Central memory CD8-positive, alpha-beta T cell (primary cell): ENCODE results near the gene TCERG1L.
"Not testable (repeated sequence)": the region's sequence is repeated elsewhere in the genome, so short reads cannot be mapped to it uniquely, and the experiment has no call there.

ENCODE experiments used
- ATAC-seq: fragments of 150-1000 bp; cut with Tn5 transposase; replicated peaks from 2 replicates; pipeline ENCODE4 v1.10.0; 2022; ENCODE audit warnings: mild to moderate bottlenecking, moderate FRiP score, moderate number of reproducible peaks; ENCODE audit not compliant: poor library complexity, severe bottlenecking; ENCODE audit errors: extremely low read depth
- DNase-seq, 2 donors: peaks; one replicate each; pipeline ENCODE4 v3.0.0; 2021; ENCODE audit warnings: low spot score in 2 of 2
- H3K27ac Mint-ChIP-seq: one replicate; pipeline ENCODE4 v1.8.0; 2022; ENCODE audit warnings: low read depth, mild to moderate bottlenecking, moderate library complexity, mixed read lengths
- H3K27me3 Mint-ChIP-seq: one replicate; pipeline ENCODE4 v1.8.0; 2022; ENCODE audit warnings: mixed read lengths
- H3K36me3 Mint-ChIP-seq: one replicate; pipeline ENCODE4 v1.8.0; 2022; ENCODE audit warnings: mild to moderate bottlenecking, moderate library complexity, mixed read lengths; ENCODE audit not compliant: insufficient read depth
- H3K4me1 Mint-ChIP-seq: one replicate; pipeline ENCODE4 v1.8.0; 2022; ENCODE audit warnings: mixed read lengths
- H3K4me3 Mint-ChIP-seq: one replicate; pipeline ENCODE4 v1.8.0; 2022; ENCODE audit warnings: mild to moderate bottlenecking, moderate library complexity, mixed read lengths
- H3K9me3 Mint-ChIP-seq: one replicate; pipeline ENCODE4 v1.8.0; 2022; ENCODE audit warnings: mixed read lengths

TCERG1L gene

GRCh38 chr10:131184503-131184902 is 127.0 kb downstream of the TCERG1L start:
- no peaks in the 10 kb centered on the region for H3K4me1 Mint-ChIP-seq
- peaks cover 7% of the 10 kb centered on the region for H3K9me3 Mint-ChIP-seq
- no peaks in the 10 kb centered on the region for H3K27me3 Mint-ChIP-seq
- DNase-seq (no peak), ATAC-seq (no peak)
- no peaks in the 10 kb centered on the region for H3K36me3 Mint-ChIP-seq
- no peak overlapping the region for H3K4me3 Mint-ChIP-seq
- no peak overlapping the region for H3K27ac Mint-ChIP-seq

- Mint-ChIP-seq H3K36me3 (no peaks in the 10 kb centered on the region), H3K4me3 (no peak overlapping the region)
These were observed 127.9 kb downstream of the TCERG1L start for GRCh38 chr10:131183546-131184045.

GRCh38 chr10:131181456-131181855 is 130.1 kb downstream of the TCERG1L start:
- Mint-ChIP-seq H3K4me3 (no peak overlapping the region), H3K9me3 (peaks cover 7% of the 10 kb centered on the region), H3K36me3 (no peaks in the 10 kb centered on the region), H3K27me3 (no peaks in the 10 kb centered on the region), H3K27ac (no peak overlapping the region), H3K4me1 (no peaks in the 10 kb centered on the region)
- ATAC-seq, result no peak
- no peak for DNase-seq

More at GRCh38 chr10:131183546-131184045, 127.9 kb downstream of the TCERG1L start:
- peaks cover 7% of the 10 kb centered on the region for H3K9me3 Mint-ChIP-seq
- ATAC-seq (no peak), DNase-seq (no peak)
- no peaks in the 10 kb centered on the region for H3K4me1 Mint-ChIP-seq
- H3K27me3 Mint-ChIP-seq, result no peaks in the 10 kb centered on the region
- no peak overlapping the region for H3K27ac Mint-ChIP-seq

GRCh38 chr10:131180740-131181415 is 130.6 kb downstream of the TCERG1L start:
- no peaks in the 10 kb centered on the region for H3K36me3 Mint-ChIP-seq
- ATAC-seq (no peak), DNase-seq (no peak)
- peaks cover 7% of the 10 kb centered on the region for H3K9me3 Mint-ChIP-seq
- H3K4me3 Mint-ChIP-seq, result no peak overlapping the region
- H3K4me1 Mint-ChIP-seq, result no peaks in the 10 kb centered on the region
- H3K27ac Mint-ChIP-seq, result no peak overlapping the region
- no peaks in the 10 kb centered on the region for H3K27me3 Mint-ChIP-seq

- Mint-ChIP-seq H3K4me3 (no peak overlapping the region), H3K4me1 (no peaks in the 10 kb centered on the region), H3K27ac (no peak overlapping the region), H3K9me3 (peaks cover 12% of the 10 kb centered on the region), H3K27me3 (no peaks in the 10 kb centered on the region), H3K36me3 (no peaks in the 10 kb centered on the region)
- ATAC-seq, result no peak
- no peak for DNase-seq
These were observed 131.4 kb downstream of the TCERG1L start for GRCh38 chr10:131180086-131180485.

DNA sequence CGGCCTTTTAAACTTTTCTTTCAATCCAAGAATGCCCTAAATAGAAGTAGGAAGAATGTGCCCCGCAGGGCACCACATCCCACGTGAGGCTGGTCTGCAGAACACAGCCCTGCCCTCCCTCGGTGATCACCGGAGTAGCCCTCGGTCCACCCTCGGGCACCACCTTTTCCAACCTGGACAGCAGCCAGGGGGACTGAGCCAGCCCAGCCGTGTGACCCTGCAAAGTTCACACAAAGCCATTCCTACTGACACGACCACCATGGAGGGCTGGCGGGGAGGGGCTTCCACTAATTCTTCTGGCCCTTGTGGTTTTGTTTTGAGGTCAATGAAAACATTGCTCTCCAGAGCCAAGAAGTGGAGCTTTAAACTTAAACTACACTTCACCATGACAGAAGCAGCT is 132.2 kb downstream of the TCERG1L start:
- no peak for ATAC-seq
- no peaks in the 10 kb centered on the region for H3K27me3 Mint-ChIP-seq

DNA sequence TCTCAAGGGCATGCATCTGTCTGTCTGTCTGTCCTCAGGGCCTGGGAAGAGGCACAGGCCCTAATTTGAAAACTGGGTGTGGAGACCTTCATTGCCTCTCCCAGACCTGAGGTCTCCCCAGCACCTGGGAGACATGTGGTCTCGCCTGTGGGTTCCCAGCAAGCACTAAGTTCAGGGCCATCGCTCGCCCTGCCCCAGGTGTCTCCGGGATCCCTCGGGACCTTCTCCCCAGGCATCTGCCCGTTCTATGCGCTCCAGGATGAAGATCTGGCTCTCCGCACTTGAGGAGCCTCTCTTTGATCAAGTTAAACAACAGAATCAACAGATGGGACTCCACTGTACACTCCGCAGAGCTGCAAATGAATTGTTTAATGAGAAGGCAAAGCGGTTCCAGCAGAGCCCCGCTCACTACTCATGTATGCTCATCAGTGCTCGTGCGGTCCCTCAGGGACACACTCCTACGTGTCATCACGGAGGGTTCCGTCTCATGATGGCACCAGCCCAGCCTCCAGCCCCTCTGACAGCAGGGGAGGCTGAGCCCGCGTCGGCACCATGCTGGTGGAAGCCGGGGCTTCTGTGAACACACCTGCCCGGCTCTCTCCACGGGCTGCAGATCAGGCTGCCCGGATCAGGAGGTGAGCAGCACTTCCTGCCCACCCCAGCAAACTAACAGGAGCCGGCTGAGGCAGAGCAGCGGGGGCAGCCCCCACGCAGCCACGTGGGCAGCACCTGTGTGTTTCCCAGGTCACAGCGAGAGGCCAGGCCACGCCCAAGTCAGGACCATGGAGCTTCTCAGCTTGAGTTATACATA is 132.8 kb downstream of the TCERG1L start:
- no peaks in the 10 kb centered on the region for H3K36me3 Mint-ChIP-seq
- H3K27ac Mint-ChIP-seq, result no peak overlapping the region
- no peak for ATAC-seq
- no peaks in the 10 kb centered on the region for H3K27me3 Mint-ChIP-seq
- no peaks in the 10 kb centered on the region for H3K4me1 Mint-ChIP-seq
- H3K4me3 Mint-ChIP-seq, result no peak overlapping the region
- H3K9me3 Mint-ChIP-seq, result peaks cover 7% of the 10 kb centered on the region
- DNase-seq, result no peak

More for the DNA sequence above, 132.2 kb downstream of the TCERG1L start:
- no peaks in the 10 kb centered on the region for H3K4me1 Mint-ChIP-seq
- H3K36me3 Mint-ChIP-seq, result no peaks in the 10 kb centered on the region
- H3K9me3 Mint-ChIP-seq, result peaks cover 12% of the 10 kb centered on the region
- no peak overlapping the region for H3K27ac Mint-ChIP-seq
- no peak for DNase-seq
- no peak overlapping the region for H3K4me3 Mint-ChIP-seq

DNA sequence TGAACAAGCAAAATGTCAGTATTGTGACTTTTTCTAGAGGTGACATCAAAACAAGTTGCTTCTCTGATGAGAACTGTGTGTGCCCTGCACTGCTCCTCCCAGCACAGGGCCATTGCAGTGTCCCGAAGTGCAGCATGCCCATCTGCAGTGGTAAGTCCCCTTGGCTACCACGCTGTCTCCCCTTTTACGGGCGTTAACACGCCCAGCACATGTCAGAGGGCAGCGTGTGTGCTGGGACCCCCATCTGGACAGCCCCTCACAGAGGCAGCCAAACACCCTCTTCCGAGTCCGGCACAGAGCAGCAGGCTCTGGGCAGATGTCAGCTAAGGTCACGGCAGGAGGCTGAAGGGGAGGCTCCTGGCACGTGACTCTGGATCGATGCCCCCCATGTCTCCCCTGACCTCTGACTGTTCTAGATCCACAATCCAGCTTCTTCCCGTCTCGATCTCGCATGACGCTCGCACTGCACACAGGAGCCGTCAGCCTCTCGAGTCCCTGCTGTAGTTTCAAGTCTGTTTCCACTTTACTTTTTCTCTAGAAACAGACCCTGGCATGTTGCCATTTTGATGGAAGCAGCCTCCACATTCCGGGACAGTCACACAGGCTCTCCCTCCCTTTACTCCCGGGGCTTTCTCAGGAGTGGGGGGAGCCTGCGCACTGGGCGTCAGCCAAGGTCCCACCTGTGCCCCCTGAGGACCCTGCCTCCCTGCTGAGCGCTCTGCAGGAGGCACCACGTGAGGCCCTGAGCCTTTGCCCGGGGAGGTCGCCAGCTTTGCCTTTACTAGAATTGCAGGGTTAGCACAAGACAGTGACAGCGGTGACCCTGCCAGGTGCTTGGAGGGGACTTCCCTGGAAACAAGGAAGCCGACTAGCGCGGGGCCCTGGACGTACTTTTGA is 133.8 kb downstream of the TCERG1L start:
- Mint-ChIP-seq H3K9me3 (peaks cover 6% of the 10 kb centered on the region), H3K4me3 (no peak overlapping the region), H3K4me1 (no peaks in the 10 kb centered on the region), H3K27me3 (no peaks in the 10 kb centered on the region), H3K36me3 (no peaks in the 10 kb centered on the region), H3K27ac (no peak overlapping the region)
- ATAC-seq (no peak), DNase-seq (no peak)

DNA sequence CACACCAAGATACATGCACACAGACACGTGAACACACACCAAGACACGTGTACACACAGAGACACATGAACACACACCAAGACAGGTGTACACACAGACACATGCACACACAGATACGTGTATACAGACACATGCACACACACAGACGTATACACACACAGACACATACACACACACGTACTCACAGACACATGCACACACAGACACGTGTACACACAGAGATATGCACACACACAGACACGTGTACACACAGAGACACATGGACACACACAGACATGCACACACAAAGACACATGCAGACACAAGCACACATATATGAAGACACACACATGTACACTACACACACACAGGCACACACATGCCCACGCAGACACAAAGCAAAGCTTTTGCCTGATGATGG is 134.6 kb downstream of the TCERG1L start:
- no peaks in the 10 kb centered on the region for H3K27me3 Mint-ChIP-seq

DNA sequence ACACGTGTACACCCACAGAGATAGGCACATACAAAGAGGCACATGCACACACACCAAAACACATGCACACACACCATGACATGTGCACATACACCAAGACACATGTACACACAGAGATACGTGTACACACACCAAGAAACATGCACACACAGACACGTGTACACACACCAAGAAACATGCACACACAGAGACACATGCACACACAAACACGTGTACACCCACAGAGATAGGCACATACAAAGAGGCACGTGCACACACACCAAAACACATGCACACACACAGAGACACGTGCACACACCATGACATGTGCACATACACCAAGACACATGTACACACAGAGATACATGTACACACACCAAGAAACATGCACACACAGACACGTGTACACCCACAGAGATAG is 135.2 kb downstream of the TCERG1L start:
- H3K9me3 Mint-ChIP-seq, DNase-seq, H3K27me3 Mint-ChIP-seq, ATAC-seq, H3K4me1 Mint-ChIP-seq, H3K27ac Mint-ChIP-seq, H3K36me3 Mint-ChIP-seq, H3K4me3 Mint-ChIP-seq: not testable (repeated sequence)

More for the DNA sequence above, 134.6 kb downstream of the TCERG1L start:
- Mint-ChIP-seq H3K4me3 (no peak overlapping the region), H3K36me3 (no peaks in the 10 kb centered on the region), H3K27ac (no peak overlapping the region), H3K9me3 (peaks cover 6% of the 10 kb centered on the region), H3K4me1 (no peaks in the 10 kb centered on the region)
- ATAC-seq, result no peak
- no peak for DNase-seq

GRCh38 chr10:131175891-131176290 is 135.6 kb downstream of the TCERG1L start:
- DNase-seq, result no peak
- no peaks in the 10 kb centered on the region for H3K4me1 Mint-ChIP-seq
- H3K36me3 Mint-ChIP-seq, result no peaks in the 10 kb centered on the region
- no peak overlapping the region for H3K27ac Mint-ChIP-seq
- peaks cover 6% of the 10 kb centered on the region for H3K9me3 Mint-ChIP-seq
- no peak overlapping the region for H3K4me3 Mint-ChIP-seq
- no peaks in the 10 kb centered on the region for H3K27me3 Mint-ChIP-seq
- ATAC-seq, result no peak
